SK-N-MC (cell line): ENCODE data around the gene TSC2.
"Not testable (repeated sequence)": the region's sequence is repeated elsewhere in the genome, so short reads cannot be mapped to it uniquely, and the experiment has no call there.

Source experiments
- EZH2 ChIP-seq: fragments of 200-600 bp; sonication (generic); IDR thresholded peaks from one replicate; pipeline ENCODE4 v1.6.1; 2017; ENCODE audit warnings: antibody characterized with exemption
- FOXP2 ChIP-seq: optimal IDR thresholded peaks from 2 replicates; pipeline ENCODE3; 2011; ENCODE audit warnings: mild to moderate bottlenecking, moderate library complexity; ENCODE audit not compliant: insufficient read depth; ENCODE audit errors: extremely low read length, control extremely low read depth
- POLR2AphosphoS5 ChIP-seq: IDR thresholded peaks from 2 replicates; pipeline ENCODE4 v1.6.1; 2012; ENCODE audit warnings: mild to moderate bottlenecking, low read depth, low read length, borderline replicate concordance

- TF ChIP-seq EZH2, POLR2AphosphoS5, FOXP2: not testable (repeated sequence)
Observed at GRCh38 chr16:2110332-2111008, 62.7 kb downstream of the TSC2 start.
